Limb (tissue), 2 donors: Measurements from ENCODE around the gene NDNF.

Experiments
- DNase-seq, 2 donors: peaks; one replicate each; pipeline ENCODE4 v3.0.0-alpha.2; 2016; ENCODE audit errors: extremely low spot score in 2 of 2

The NDNF gene

DNA sequence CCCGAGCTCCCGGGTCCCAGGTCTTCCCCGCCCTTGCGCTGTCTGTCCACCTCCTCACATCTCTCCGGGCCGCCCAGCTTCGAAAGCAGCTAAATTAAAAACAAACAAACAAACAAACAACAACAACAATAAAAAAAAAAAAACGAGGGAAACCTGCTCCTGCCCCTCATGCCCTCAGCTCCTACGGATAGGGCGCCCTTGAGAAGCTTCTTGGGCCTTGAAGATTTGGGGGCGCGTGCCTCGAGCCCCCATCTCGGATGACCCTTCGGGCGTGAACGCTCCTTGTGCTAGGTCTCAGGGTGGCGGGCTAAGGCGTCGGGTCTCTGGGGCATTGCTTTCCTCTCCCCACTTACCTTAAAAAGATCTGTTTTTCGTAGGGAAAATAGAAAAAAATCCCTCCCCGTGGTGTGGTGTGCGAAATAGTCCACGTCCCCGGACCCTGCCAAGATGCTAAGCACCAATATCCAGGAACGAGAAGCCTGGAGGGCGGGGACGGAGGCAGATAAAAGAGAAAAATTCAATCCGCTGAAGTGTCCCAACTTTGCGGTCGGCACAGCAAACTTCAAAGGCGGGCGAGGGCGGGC lies 603 bp downstream of the NDNF start:
- DNase-seq = no peak

DNA sequence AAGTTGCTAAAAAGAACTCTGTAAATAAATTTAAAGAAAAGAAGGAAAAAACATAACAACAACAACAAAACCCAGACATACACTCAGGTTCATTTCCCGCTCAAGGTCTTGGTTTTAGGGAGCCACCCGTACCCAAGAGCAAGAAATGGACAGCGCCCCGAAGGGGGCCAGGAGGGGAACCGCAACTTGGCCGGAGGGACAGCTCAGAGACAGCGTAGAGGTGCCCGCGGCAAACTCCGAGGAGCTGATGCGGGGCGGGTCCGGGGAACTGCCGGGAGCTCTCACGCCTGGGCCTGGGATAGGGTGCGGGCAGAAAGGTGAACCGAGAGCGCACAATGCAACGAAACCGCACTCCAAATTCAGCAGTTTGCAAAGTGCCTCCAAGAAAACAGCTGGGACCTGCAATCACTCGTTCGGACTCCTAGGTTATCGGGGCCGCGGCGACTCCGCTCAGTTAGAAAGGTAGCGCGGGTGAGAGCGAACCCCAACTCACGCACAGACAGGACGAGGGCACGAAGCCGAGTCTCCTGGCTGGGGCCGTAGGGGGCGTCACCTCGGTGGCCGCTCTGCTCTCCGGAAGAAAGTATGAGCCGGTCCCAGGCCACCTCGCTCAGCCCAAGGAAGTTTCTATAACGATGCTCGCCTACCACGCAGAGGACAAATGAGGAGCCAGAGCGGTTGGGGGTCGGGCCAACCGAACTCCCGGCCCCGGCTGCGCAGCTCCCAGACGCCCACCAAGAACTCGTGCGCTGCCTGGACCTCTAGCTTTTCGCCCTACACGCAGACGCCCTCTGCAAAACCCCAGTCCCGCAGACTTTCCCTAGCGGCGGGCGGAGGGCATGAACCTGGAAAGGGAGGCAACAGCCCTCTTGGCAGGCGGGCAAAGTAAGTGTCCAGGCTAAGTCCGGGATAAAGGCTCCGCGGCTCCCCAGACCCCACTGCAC lies 1.4 kb downstream of the NDNF start:
- peak in 1 of 2 donors; percentile 70 for DNase-seq

GRCh38 chr4:121070274-121070673 lies 2.1 kb downstream of the NDNF start:
- peak in 1 of 2 donors; percentile 43 for DNase-seq

GRCh38 chr4:121069430-121069829 lies 2.9 kb downstream of the NDNF start:
- DNase-seq = no peak

DNA sequence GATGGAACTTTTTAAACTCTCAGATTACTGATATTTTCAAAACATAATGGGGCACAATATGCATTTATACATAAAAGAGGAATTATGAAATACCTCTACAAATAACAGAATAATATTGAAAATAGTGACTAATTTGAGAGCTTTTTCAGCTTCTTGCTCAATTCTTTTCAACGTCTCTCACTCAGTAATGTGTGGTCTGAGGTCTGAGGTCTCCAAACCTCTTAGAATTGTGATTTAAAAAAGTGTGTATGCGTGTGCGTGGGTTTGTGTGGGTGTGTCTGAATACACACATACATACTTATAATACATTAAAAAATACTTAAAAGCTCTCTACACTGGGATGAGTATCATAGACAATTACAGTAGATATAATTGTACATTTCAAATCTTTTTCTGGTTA lies 7.9 kb downstream of the NDNF start:
- DNase-seq = no peak

- DNase-seq = no peak
These were observed 9.8 kb downstream of the NDNF start for GRCh38 chr4:121062521-121062920.

DNA sequence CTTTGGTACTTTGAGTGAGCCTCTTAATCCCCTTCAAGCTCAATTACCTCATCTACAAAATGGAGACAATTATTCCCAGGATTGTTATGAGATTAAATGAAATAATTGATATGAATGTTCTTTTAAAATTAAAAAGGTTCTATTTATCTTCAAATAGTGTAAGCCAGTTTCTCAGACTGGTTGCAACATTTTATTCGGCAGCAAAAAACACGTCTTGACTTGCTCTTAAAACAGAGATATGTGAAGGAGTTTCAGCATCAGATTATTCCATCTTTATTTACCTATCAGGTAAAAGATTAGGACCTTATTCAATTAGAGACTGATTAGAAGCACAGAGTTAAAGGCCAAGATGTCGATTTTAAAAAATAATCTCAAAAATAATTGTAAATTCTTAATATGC lies 10.5 kb downstream of the NDNF start:
- no peak for DNase-seq

DNA sequence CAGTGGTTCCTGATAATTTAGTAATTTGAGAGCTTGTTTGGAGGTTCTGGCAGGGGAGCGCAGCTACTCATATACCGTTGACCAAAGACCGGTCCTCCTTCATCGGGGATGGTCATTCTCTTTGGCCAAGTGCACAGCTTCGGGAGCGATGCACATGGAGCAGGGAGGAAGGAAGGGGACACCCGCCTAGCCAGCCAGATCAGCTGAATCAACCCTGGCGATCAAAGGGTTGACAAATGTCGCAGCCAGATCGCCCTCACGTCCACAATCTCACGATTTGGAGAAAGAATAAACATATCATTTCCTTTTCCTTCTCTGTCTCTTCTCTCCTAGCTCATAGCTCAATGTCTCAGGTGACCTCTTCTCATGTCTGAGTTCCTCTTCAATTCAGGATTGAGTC lies 11.1 kb downstream of the NDNF start:
- DNase-seq = no peak

- no peak for DNase-seq
These were observed 14.8 kb downstream of the NDNF start for GRCh38 chr4:121057466-121057922.

DNA sequence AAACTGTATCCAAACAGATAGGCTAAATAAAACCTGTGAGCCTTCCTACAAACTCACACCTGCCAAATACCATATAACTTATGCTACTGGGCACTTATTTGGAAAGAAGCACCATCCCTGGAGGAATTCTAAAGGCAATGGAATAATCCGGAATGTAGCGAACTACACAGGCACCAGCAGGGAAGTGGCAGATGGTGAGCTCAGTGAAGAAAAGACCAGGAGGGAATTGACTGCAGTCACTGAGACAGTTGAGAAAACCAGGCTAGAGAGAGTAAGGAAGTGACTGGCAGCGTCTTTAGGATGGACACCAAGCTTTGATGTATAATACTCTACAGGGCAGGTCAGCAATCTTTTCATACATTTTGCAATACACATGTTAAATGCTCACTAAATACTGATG lies 16.3 kb downstream of the NDNF start:
- no peak for DNase-seq

- DNase-seq = no peak
These were observed 18.0 kb downstream of the NDNF start for GRCh38 chr4:121054373-121054772.

- no peak for DNase-seq
These were observed 18.7 kb downstream of the NDNF start for GRCh38 chr4:121053601-121054143.

DNA sequence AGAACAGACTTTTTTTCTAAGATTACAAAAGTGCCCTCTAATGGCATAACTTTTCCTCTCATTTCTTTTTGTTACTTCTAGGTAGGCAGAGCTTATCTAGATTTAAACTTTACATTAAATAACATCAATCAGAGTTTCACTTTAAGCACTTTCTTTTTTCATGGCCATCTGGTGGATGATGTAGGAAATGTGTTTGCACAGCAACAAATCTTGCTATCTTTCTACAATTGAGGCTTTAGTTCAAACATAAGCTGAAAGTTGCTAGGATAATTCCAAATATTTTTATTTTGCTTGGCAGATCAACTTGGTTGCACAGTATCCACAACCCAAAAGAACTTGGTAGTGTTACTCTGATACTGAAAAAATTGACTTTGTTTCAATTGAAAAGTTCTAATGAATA lies 22.0 kb downstream of the NDNF start:
- DNase-seq = no peak

DNA sequence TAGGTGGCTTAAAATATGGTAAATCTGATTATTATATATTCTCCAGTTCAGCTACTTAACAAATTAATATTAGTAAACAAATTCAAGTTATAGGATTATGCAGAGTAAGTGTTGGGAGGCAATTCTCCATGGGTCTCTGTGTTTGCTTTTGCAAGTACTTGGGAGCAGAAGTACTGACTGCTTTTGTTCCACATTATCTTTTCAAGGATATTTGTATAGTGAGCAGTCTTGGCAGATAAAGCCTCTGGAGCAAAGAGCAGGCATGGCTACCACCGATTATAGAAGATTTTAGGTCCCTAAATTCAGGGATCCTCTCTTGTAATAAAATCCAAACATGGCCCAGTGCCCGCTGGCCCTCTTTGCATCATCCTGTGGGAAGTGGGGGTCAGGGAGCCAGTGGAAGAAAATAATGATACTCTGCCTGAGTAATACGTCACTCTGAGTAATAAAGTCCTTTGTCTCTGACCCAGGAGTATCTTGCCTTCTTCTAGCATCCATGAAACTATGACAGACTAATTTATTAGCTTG lies 23.2 kb downstream of the NDNF start:
- DNase-seq = no peak

GRCh38 chr4:121048165-121048564 lies 24.2 kb downstream of the NDNF start:
- no peak for DNase-seq

- DNase-seq = no peak
These were observed 30.8 kb downstream of the NDNF start for GRCh38 chr4:121041307-121042090.

DNA sequence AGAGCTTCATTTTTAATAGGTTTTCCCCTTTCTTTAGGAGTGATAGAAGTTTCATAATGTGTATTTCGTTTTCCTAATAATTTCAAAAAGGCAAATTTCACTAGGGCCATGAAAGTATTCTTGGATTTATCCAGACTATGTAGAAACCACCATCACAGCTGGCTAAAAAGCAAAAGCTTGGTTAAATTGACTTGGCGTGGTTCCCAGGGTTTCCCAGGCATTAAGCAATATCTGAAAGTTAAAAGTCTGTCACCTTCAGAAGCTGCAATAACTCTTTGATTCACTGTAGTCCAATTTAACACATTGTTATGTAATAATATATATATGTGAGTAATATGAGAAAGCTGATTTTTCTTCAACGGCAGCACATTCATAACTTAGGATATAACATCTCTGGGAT lies 38.3 kb downstream of the NDNF start:
- peak in 1 of 2 donors; percentile 39 for DNase-seq

DNA sequence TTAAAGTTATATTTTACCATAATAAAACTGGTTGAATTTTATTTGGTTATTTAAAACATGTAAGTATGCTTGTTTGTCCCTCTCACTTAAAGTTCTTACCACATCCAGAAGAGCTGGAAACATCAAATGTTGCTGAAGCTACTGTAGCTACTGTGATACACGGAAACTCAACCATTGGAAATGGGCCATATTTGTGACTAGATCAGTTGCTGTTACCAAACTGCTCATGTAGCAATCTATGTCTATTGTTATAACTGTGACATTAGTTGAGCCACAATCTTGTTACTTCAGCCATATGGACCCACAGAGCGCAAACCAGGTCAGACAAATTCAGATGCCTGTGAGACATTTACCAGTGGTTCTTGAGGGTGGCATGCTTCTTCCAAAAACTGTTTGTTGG lies 41.6 kb downstream of the NDNF start:
- DNase-seq = no peak

- peak in 1 of 2 donors; percentile 54 for DNase-seq
These were observed 42.2 kb downstream of the NDNF start for GRCh38 chr4:121030131-121030530.

DNA sequence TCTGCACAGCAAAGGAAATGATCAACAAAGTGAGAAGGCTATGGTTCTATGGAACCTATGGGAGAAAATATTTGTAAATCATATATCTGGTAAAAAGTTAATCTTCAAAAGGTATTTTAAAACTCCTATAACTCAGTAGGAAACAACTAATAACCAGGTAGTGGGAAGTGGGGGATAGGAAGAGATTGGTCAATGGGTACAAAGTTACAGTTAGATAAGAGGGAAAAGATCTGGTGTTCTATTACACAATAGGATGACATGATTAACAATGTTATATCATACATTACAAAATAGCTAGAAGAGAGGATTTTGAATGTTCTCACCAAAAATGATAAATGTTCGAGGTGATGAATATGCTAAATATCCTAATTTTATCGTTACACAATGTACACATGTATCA lies 46.3 kb downstream of the NDNF start:
- no peak for DNase-seq

DNA sequence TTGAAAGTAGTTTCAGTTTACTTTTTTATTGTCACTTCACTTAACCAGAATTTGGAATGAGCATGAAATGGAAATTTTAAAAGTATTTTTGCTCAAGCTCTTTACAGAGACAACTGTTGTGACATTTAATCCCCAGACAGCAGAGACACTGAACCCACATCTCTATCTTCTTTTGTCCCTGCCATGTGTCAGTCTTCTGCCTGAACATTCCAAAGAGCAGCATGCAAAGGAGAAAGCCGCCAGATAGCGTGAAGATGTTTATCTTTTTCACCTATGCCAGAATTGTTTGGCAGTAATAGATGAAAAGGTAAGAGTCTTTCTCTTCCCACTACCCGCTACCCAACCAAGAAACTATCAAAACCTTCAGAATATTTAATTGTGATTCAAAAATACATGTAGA lies 46.8 kb downstream of the NDNF start:
- DNase-seq = no peak

GRCh38 chr4:121018543-121018942 lies 53.8 kb downstream of the NDNF start:
- DNase-seq = no peak
